Vagina (tissue), 2 donors: Measurements from ENCODE around the gene DNMT3L.

Experiments used
- CTCF ChIP-seq, 3 experiments: fragments of 450-650 bp in 2 of 3; fragments of 200-600 bp in 1 of 3; sonication (generic) in 1 of 3; IDR thresholded peaks; one replicate each; pipeline ENCODE4 v1.5.1; 2017 to 2019; ENCODE audit warnings: antibody characterized with exemption in 3 of 3, mild to moderate bottlenecking in 2 of 3, moderate library complexity in 2 of 3
- POLR2AphosphoS5 ChIP-seq, 2 donors: sonication (generic); formaldehyde crosslinking; IDR thresholded peaks; one replicate each; pipeline ENCODE4 v1.9.0; 2017; ENCODE audit warnings: antibody characterized with exemption in 2 of 2, mild to moderate bottlenecking in 2 of 2, low read depth in 1 of 2; ENCODE audit not compliant: insufficient read depth in 1 of 2

GRCh38 chr21:44296916-44297315, 35.2 kb upstream of the DNMT3L start:
- no peak for TF ChIP-seq CTCF (IDR thresholded peaks at IDR 0.05)
- TF ChIP-seq POLR2AphosphoS5 (IDR thresholded peaks at IDR 0.05; ENCODE audit: insufficient read depth in 1 of 2, low read depth in 1 of 2), result no peak
